ENCODE results near the gene NPAS3. TPM values are rescaled to one million over a fixed set of nuclear protein-coding genes. Genes with fewer than 3 reads are reported as not detected.

Gene NPAS3
- polyA plus RNA-seq, 2 of the 4 experiments (the other 2 are of a cell fraction) = not detected

GRCh38 chr14:33602396-33602795 is 663.7 kb downstream of the NPAS3 start:
- Histone ChIP-seq H3K9me3 (no peaks in the 10 kb centered on the region), H3K4me3 (no peak overlapping the region), H3K4me2 (no peak overlapping the region), H3K27ac (no peak overlapping the region), H3K4me1 (no peaks in the 10 kb centered on the region)
- DNase-seq (ENCODE audit: low read depth in 1 of 2, low spot score in 1 of 2) = no peak
- CTCF ChIA-PET = no interaction called here
- no peak for FAIRE-seq
- TF ChIP-seq EHMT2 (IDR thresholded peaks at IDR 0.05; ENCODE audit: low read depth) (no peak), CEBPB (IDR thresholded peaks at IDR 0.05) (no peak), NR3C1 (IDR thresholded peaks at IDR 0.05) (no peak), ZFP36 (IDR thresholded peaks at IDR 0.05; ENCODE audit: borderline replicate concordance, partially characterized antibody) (no peak), CTCF (IDR thresholded peaks at IDR 0.05) (no peak), HDAC2 (IDR thresholded peaks at IDR 0.05) (no peak), ZSCAN20 (CRISPR knock-in tag; IDR thresholded peaks at IDR 0.05) (no peak), CHD2 (IDR thresholded peaks at IDR 0.05; ENCODE audit: low read length, partially characterized antibody) (no peak), ZNF302 (CRISPR knock-in tag; IDR thresholded peaks at IDR 0.05) (no peak), RARB (CRISPR knock-in tag; IDR thresholded peaks at IDR 0.05) (no peak), KDM1A (IDR thresholded peaks at IDR 0.05; ENCODE audit: low read depth) (no peak), MAX (IDR thresholded peaks at IDR 0.05) (no peak), BCL3 (IDR thresholded peaks at IDR 0.05) (no peak), HOXB5 (CRISPR knock-in tag; IDR thresholded peaks at IDR 0.05) (no peak)
- ATAC-seq = no peak
- POLR2A ChIA-PET = no interaction called here
- WGBS (ENCODE audit: missing lambda C conversion rate) = 14% methylated on average over 3 of the region's 3 CpGs

DNA sequence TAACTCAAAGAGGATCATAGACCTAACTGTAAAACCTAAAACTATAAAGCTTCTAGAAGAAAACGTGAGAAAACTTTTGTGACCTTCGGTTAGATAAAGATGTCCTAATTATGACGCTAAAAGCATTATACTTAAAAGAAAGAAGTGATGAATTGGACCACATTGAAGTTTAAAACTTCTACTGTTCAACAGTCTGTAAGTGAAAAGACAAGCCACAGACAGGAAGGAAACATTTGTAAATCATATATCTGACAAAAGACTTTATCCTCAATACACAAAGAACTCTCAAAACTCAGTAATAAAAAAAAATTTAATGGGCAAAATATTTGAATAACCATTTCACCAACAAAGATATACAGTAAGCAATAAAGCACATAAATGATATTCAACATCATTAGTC is 667.9 kb downstream of the NPAS3 start:
- Histone ChIP-seq H3K4me3 (no peak overlapping the region), H3K27ac (no peak overlapping the region), H3K4me2 (no peak overlapping the region), H3K9me3 (no peaks in the 10 kb centered on the region), H3K4me1 (no peaks in the 10 kb centered on the region)
- DNase-seq (ENCODE audit: low read depth in 1 of 2, low spot score in 1 of 2) = no peak
- ATAC-seq = no peak
- TF ChIP-seq CBX2 (IDR thresholded peaks at IDR 0.05; ENCODE audit: borderline replicate concordance, low read depth) = no peak
- TF ChIP-seq KDM1A (IDR thresholded peaks at IDR 0.05; ENCODE audit: low read depth) = no peak
- TF ChIP-seq, protein P1, sequence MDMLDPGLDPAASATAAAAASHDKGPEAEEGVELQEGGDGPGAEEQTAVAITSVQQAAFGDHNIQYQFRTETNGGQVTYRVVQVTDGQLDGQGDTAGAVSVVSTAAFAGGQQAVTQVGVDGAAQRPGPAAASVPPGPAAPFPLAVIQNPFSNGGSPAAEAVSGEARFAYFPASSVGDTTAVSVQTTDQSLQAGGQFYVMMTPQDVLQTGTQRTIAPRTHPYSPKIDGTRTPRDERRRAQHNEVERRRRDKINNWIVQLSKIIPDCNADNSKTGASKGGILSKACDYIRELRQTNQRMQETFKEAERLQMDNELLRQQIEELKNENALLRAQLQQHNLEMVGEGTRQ (IDR thresholded peaks at IDR 0.05) = no peak
- no peak for TF ChIP-seq HEYL (CRISPR knock-in tag; IDR thresholded peaks at IDR 0.05)
- TF ChIP-seq E2F6 (IDR thresholded peaks at IDR 0.05; ENCODE audit: borderline replicate concordance, low read depth) = no peak
- no peak for TF ChIP-seq PHF8 (IDR thresholded peaks at IDR 0.05; ENCODE audit: borderline replicate concordance, low read depth)
- no peak for TF ChIP-seq TFCP2L1 (CRISPR knock-in tag; IDR thresholded peaks at IDR 0.05)
- no peak for TF ChIP-seq EHF (CRISPR knock-in tag; IDR thresholded peaks at IDR 0.05)
- TF ChIP-seq BCL3 (IDR thresholded peaks at IDR 0.05) = no peak
- TF ChIP-seq KDM5A (IDR thresholded peaks at IDR 0.05) = no peak
- no peak for TF ChIP-seq ELK1 (IDR thresholded peaks at IDR 0.05; ENCODE audit: low read depth, low read length)
- no peak for TF ChIP-seq ZFP36 (IDR thresholded peaks at IDR 0.05; ENCODE audit: borderline replicate concordance, partially characterized antibody)
- no peak for TF ChIP-seq RFX5 (IDR thresholded peaks at IDR 0.05)
- no peak for TF ChIP-seq JUNB (IDR thresholded peaks at IDR 0.05)
- no peak for TF ChIP-seq GATA3 (IDR thresholded peaks at IDR 0.05; ENCODE audit: borderline replicate concordance)
- ChIA-PET POLR2A (no interaction called here), CTCF (no interaction called here)
- 8% methylated on average over 3 of the region's 3 CpGs for WGBS (ENCODE audit: missing lambda C conversion rate)
- FAIRE-seq = no peak

Data from A549 (cell line).